ENCODE measurements around the gene L3HYPDH.

Gene L3HYPDH
- total RNA-seq = 5.1 to 15.9 reads per million in 2 experiments

DNA sequence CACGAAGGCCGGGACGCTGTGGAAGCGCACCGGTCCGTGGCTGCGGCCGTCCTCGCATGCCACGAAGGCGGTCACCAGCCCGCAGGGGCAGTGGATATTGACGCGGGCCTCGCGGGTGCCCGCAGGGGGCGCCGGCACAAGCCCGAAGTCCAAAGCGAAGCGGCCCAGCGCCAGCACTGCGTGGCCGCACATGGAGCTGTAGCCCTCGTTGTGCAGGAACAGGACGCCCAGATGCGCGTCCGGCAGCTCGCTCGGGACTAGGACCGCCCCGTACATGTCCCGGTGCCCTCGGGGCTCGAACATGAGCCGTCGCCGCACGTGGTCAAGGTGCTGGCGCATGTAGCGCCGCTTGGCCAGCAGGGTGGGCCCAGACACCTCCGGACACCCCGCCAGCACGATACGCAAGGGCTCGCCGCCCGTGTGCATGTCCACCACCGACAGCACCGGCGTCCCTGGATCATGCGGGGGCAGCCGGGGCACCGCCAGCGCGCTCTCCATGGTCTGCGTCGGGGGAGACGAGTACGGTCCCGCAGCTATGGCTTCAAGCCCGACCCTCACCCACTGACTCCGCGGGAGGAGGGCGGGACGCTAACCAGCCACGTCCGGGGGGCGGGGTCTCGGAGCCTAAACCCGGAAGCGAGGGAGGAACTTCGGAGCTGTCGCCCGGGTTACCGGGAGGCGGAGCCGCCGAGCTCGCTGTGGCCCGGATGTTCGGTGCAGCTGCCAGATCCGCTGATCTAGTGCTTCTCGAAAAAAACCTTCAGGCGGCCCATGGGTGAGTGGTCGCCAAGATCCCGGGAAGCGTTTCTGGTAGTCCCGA, at the start of gene L3HYPDH, which contains the start of gene JKAMP:
Gene L3HYPDH (minus strand): TSS at position 590 of the 820 bp plus-strand sequence. CDS start 92 bp downstream, at position 498.
Gene JKAMP (plus strand): TSS at position 699 of the 820 bp plus-strand sequence. CDS start 73 bp downstream, at position 772.
- peak; percentile 95 for DNase-seq (ENCODE audit: low read depth)

DNA sequence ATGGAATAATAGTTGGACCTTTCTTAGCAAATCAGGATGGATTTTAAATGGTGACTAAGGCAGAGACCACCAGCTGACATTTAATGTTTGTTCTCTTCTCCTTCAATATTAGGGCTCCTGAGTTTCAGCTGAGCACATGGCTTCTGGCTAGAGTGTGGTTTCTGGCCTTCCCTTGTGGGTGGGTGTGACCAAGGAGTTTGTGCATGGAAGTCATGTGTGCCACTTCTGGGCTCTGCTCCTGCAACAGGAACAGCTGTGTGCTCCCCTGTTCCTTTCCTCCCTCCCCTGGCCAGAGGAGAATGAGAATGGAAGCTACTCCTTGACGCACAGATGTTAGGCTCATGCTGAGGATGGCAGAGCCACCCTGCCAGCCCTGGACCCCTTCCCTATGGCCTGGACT, 48.2 kb upstream of the L3HYPDH start:
- no peak for DNase-seq (ENCODE audit: low read depth)

DNA sequence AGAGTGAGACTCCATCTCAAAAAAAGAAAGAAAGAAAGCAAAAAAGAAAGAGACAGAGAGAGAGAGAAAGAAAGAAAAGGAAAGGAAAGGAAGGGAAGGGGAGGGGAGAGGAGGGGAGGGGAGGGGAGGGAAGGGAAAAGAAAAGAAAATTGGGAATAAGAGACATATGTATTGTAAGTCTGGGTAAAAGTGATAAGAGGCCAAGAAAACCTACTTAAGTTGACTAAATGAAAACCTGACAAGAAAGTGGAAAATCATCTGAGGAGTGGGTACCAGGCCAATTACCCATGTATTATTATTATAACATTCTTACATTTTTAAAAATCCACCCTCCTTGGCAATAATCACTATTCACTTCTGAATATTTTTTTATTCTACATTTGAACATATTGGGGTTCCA, 46.1 kb upstream of the L3HYPDH start:
- no peak for DNase-seq (ENCODE audit: low read depth)

DNA sequence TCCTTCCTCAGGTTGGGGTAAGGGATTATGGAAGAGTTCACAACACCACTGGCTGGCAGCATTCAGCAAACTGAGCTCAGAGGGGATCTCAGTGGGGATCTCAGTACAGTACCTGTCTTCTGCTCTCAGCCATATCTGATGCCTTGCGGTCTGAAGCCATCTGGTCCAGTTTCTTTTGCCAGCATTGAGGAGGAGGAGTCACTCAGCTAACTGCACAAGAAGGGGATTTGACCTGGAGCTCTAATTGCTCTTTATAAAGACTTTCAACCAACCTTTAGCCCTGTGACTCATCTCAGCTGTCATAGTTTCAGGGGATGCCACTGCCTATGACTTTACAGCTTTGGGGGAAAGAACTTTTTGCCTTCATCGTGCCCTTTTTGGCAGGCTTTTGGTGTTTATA, 45.0 kb upstream of the L3HYPDH start:
- DNase-seq (ENCODE audit: low read depth) = no peak

GRCh38 chr14:59520224-59520623, 36.0 kb upstream of the L3HYPDH start:
- DNase-seq (ENCODE audit: low read depth) = no peak

- DNase-seq (ENCODE audit: low read depth) = no peak
Observed at GRCh38 chr14:59511916-59512575, 27.8 kb upstream of the L3HYPDH start.

- DNase-seq (ENCODE audit: low read depth) = no peak
Observed at GRCh38 chr14:59510966-59511365, 26.8 kb upstream of the L3HYPDH start.

GRCh38 chr14:59510001-59510400, 25.8 kb upstream of the L3HYPDH start:
- no peak for DNase-seq (ENCODE audit: low read depth)

DNA sequence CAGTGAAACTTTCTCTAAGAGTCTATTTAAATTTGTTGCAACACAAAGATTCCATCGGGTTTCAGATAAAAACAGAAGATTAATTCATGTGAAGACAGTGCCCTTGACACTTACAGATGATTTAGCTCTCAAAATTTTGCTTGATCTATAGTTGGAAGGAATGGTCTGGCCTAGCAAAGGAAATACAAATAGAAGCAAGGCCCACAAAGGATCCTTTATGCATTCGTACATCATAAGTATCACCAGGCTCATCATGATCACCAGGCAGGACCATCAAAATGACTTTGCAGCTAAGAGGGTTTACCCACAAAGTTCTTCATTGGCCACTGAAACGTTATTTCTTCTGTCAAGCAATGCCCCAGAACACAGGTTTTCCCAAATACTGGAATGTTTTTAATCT, 24.9 kb upstream of the L3HYPDH start:
- no peak for DNase-seq (ENCODE audit: low read depth)

- DNase-seq (ENCODE audit: low read depth) = no peak
Observed at GRCh38 chr14:59507752-59508103, 23.5 kb upstream of the L3HYPDH start.

DNA sequence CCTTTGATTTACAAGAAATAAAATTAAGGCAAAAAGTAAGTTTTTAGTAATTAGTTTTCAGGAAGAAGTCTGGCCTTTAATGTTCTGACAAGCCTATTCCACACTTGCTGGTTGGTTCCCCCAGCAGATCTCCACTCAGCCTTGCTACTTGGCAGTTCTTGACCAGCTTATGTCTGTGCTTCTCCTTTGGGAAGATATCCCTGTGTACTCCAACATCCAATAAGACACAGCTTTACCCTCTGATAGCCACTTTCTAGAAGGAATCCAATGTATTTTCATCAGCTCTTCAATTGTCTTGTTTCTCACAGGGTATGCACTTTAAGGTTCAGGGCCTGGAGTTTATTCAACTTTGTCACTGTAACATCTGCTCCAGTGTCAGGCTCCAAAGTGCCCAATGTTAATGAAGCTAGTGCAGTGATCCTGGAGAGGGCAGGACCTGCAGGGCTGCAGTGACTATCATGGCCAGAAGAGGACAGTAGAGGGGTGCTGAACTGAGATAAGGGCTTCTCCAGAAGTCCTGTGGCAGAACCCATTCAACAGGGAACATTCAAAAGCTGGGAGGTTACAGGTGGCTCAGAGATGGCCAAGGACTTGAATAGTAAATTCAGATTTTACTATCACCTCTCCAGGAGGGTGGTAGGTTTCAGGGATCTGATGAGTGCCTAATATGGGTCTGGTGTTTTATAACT, 23.0 kb upstream of the L3HYPDH start:
- peak; percentile 31 for DNase-seq (ENCODE audit: low read depth)

GRCh38 chr14:59503256-59503655, 19.0 kb upstream of the L3HYPDH start:
- no peak for DNase-seq (ENCODE audit: low read depth)

- DNase-seq (ENCODE audit: low read depth) = no peak
Observed at GRCh38 chr14:59500732-59501131, 16.5 kb upstream of the L3HYPDH start.

DNA sequence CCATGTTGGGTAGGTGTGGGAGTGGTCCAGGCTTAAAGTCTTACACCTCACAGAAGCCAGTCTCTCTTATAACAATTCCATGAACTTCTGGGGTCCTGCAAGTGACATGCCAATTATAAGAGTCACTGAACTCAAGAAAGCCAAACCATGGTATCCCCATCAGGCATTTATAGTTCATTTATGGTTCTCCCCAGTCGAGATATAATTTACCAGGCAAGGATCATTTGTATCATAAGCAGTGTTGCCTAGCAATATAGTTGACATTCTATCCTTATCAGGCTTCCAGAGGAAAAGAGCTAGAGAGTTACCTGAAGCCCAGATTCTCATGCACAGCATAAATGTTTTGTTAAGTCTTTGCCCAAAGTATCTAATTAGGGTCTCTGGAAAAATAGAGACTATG, 8.2 kb upstream of the L3HYPDH start:
- no peak for DNase-seq (ENCODE audit: low read depth)

DNA sequence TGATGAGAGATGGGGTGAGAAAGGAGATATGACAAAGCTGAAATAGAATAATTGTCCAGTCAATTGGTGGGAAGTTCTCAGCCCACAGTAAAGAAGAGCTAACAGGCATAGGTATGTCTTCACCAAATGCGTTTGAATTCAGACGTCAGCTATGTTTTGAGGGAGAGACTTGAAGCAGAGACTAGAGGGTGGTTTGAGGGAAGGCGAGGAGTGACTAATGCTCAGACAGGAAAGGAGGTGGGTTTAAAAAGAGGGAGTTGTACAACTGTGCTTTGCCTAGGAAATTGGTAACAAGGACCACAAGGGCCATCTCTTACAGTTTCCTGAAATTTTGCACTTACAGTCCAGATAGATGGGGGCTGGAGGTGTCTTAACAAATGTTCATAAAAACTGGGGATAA, 6.5 kb upstream of the L3HYPDH start:
- no peak for DNase-seq (ENCODE audit: low read depth)

GRCh38 chr14:59484639-59485175, 499 bp upstream of the L3HYPDH start:
- no peak for DNase-seq (ENCODE audit: low read depth)

DNA sequence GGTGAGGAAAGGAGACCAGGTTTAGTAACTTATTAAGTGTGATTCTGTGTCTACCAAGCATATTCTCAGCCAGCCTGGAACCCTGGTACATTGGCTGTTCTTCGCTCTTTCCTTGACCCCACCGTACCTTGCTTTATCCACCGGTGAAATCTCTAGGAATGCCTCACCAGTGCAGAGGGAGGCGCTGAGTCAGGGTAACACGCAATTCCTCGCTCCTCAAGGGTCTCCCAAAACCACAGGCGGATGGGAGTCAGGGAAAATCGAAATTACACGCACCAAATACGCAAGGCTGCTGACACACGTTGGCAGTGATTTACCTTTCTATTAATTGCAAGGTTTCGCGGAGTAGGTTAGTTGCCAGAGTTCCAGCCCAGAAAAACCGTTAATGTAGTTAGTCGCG, 845 bp downstream of the L3HYPDH start:
- DNase-seq (ENCODE audit: low read depth) = no peak

DNA sequence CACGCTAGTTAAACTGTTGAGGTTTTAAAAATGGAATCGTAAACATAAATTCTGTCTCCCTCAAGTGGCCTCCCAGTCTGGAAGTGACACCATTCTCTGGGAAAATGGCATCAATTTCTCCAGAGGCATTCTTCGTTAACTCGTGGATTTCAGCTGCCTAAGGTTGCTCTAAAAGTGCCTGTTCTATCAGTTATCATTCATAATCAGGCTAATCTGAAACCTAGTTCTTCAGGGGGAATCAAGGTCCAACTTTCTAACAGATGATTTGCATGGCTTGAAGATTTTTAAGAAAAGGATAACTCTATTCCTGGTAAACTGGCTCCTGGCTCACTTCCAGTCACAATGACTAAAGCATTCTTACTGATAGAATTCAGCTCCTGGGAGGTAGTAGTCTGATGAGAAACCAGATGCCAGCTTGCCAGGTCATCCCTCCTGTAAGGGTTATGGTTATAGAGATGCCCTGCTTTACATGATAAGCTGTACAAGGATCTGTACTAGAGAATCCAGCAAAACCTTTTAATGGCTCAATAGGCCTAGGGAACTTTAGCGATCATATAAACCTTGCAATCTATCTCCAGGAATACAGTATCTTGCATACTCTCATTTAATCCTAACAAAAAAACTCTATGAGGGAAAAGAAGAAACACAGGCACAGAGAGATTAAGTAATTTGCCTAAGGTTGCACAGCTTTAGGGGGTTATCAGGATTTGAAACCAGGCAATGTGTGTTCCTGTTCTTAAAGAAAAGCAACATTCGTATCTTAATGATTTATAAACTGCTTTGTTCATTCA, 1.5 kb downstream of the L3HYPDH start:
- no peak for DNase-seq (ENCODE audit: low read depth)

DNA sequence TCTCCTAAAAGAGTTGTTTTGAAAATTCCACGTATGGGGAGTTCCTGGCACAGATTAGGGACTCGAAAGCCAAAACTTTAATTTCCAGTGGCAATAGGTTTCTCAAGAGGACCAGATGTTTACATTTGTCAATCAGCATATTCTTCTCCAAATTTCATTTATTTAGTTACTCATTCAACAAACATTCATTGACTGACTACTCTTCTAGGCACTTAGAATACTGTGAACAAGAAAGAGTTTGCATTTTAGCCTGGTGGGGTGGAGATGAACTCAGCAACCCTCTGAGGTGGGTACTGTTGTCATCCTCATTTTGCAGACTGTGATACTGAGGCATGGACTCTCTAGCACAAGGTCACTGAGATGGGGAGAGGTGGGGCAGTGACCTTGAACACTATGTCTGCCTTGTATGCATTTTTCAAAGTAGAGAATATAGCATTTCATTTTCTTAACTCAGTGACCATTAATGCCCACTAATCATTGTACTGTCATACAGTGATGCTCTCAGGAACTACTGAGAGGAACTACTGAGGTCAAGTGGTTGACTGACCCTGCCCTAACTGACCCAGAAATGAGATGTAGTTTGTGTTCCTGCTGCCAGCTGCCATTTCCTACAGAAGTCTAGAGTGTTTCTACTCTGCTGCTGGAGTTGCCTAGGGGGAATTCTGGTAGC, 2.2 kb downstream of the L3HYPDH start:
- no peak for DNase-seq (ENCODE audit: low read depth)

GRCh38 chr14:59481407-59481806, 2.8 kb downstream of the L3HYPDH start:
- no peak for DNase-seq (ENCODE audit: low read depth)

DNA sequence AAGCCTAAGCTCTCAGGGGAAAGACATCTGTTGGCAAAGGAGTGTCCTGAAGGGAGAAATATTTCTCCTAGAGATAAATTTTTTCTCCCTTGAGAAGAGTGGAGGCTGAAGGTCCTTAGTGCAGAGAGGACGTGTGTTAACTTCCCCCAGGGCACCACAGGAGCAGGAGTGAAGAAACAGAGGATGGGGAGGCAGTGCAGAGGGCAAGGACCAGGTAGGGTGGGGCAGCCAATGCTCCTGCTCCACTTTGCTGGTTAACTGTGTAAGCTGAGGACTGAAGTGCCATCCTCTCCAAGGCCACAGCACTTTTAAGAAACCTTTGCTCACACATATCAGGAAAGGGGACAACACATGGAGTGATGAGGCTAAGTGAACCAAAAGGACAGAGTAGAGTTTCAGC, 4.0 kb downstream of the L3HYPDH start:
- DNase-seq (ENCODE audit: low read depth) = no peak

Measured in T follicular helper cell (primary cell).